Hepatocyte (in vitro differentiated cells): Measurements from ENCODE around the gene IGF2.

Experiments
- CTCF ChIP-seq: fragments of 200-600 bp; sonication (generic); IDR thresholded peaks from 2 replicates; pipeline ENCODE4 v1.5.1; 2016; ENCODE audit warnings: antibody characterized with exemption, mild to moderate bottlenecking; ENCODE audit not compliant: poor library complexity
- EZH2 ChIP-seq: fragments of 200-600 bp; sonication (generic); IDR thresholded peaks from 2 replicates; pipeline ENCODE4 v1.6.1; 2016; ENCODE audit warnings: antibody characterized with exemption, mild to moderate bottlenecking, borderline replicate concordance

- TF ChIP-seq CTCF = no peak
- TF ChIP-seq EZH2 = no peak
Measured at GRCh38 chr11:2178906-2179494, 39.8 kb upstream of the IGF2 start.
